ENCODE measurements around the gene PARD3B.

The PARD3B gene

GRCh38 chr2:204835786-204836185 lies 290.5 kb downstream of the PARD3B start:
- DNase-seq (ENCODE audit: low spot score): no peak

GRCh38 chr2:204840504-204840903 lies 295.2 kb downstream of the PARD3B start:
- DNase-seq (ENCODE audit: low spot score): no peak
- no peak for TF ChIP-seq CTCF (IDR thresholded peaks at IDR 0.05)
- H3K27ac ChIP-seq: no peak overlapping the region
- H3K4me3 ChIP-seq: no peak overlapping the region

More at GRCh38 chr2:204835786-204836185, 290.5 kb downstream of the PARD3B start:
- no peak for TF ChIP-seq CTCF (IDR thresholded peaks at IDR 0.05)
- no peak overlapping the region for H3K27ac ChIP-seq
- H3K4me3 ChIP-seq: no peak overlapping the region

DNA sequence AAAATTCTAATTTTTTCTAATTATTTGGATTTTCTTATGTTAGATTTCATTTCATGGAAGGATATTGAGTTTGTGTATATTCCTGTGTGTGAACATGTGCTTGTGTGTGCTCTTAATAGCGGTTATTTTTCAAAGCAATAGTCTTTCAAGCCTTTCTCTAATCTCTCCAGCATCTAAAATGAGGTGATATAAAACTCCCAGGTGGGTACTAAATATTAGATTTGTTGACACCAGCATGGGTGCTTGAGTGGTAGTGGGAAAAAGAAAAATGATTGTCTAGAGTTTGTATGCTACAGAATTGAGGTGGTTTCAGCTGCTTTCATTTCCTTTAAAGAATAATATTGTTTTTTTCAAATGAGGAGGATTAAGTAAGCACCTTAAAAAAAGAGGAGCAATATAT lies 296.8 kb downstream of the PARD3B start:
- no peak for DNase-seq (ENCODE audit: low spot score)
- Histone ChIP-seq H3K4me3 (no peak overlapping the region), H3K27ac (no peak overlapping the region)
- TF ChIP-seq CTCF (IDR thresholded peaks at IDR 0.05): no peak

DNA sequence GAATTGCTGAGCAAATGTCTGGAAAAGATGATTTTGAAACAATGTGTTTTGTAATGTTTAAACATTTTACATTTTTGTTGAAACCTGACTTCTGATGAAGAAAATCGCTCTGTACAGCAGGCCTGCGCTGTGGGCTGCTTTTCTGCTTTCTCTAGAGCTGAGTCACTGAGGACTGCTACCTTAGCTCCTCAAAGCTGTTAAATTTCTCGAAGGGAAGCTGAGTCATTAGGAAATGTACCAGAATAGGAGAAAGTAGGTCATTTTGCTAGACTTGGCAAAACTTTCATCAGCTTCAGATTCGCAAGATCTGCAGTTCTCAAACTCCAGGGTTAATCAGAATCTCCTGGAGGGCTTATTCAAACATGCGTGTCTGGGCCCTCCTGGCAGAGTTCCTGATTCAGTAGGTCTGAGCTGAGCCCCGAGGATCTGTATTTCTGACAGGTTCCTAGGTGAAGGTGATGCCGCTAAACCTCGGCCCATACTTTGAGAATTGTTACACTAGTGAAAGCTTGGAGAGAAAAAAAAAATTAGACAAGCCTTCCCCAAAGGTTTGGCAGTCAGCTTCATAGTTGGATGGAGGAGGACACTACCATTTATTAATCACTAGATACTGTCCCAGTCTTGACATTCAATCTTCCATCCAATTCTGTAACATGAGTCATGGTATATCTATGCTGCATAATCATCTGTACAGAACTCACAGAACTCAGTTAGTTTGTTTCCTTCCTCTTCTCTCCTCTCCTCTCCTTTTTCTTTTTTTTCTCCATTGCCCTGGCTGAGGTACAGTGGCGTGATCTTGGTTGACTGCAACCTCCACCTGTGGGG lies 297.6 kb downstream of the PARD3B start:
- DNase-seq (ENCODE audit: low spot score): no peak
- no peak for TF ChIP-seq CTCF (IDR thresholded peaks at IDR 0.05)
- no peak overlapping the region for H3K27ac ChIP-seq
- H3K4me3 ChIP-seq: no peak overlapping the region

GRCh38 chr2:204846471-204846870 lies 301.2 kb downstream of the PARD3B start:
- TF ChIP-seq CTCF (IDR thresholded peaks at IDR 0.05): no peak
- Histone ChIP-seq H3K27ac (no peak overlapping the region), H3K4me3 (no peak overlapping the region)
- no peak for DNase-seq (ENCODE audit: low spot score)

DNA sequence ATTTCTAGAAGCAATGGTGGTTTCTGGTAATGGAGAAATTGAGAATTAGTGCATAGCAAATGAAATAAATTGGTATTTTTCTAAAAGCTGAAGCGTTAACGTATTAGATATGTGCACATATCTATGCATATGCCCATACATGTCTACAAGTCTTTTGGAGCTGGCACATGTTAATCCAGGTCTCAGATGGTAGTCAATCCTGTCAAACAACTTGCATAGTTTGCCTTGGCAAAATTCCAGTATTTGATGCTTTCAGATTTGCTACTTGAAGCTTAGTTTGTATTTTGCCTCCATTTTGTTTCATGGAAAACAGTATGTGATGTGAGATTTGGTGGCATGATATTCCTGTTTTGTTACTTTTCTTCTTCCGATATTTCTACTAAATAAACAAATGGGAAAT lies 304.6 kb downstream of the PARD3B start:
- Histone ChIP-seq H3K4me3 (no peak overlapping the region), H3K27ac (no peak overlapping the region)
- DNase-seq (ENCODE audit: low spot score): no peak
- TF ChIP-seq CTCF (IDR thresholded peaks at IDR 0.05): no peak

DNA sequence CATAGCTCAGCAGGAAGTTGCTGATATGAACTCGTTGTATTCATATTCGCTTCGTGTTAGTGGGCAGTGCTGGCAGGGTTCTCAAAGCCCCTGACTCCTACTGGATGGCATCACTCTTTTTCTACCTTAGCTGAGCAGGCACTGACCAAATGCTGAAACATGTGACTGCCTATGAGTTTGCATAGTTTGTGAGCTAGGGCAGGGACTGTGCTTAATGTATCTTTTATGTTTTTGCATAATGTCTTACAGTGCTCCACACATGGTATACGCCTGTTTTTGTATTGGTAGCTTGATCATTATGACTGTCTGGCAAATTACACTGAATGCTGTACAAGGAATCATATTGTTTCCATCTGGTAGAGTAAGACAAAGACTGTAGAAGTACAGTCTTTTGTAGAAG lies 305.3 kb downstream of the PARD3B start:
- TF ChIP-seq CTCF (IDR thresholded peaks at IDR 0.05): no peak
- Histone ChIP-seq H3K27ac (no peak overlapping the region), H3K4me3 (no peak overlapping the region)
- no peak for DNase-seq (ENCODE audit: low spot score)
